K562 (cell line): Measurements from ENCODE around the gene TIMP3. TPM values are rescaled to one million over a fixed set of nuclear protein-coding genes. Genes with fewer than 3 reads are reported as not detected.

ENCODE experiments used
- ARID3A ChIP-seq: IDR thresholded peaks from 2 replicates; pipeline ENCODE4 v1.6.1; 2012; ENCODE audit warnings: low read depth, low read length, improper control_type of control experiment, borderline replicate concordance
- E4F1 ChIP-seq: fragments of 250-450 bp; sonication (Bioruptor Pico); IDR thresholded peaks from 2 replicates; pipeline ENCODE4 v1.5.0; 2021; ENCODE audit warnings: mild to moderate bottlenecking, borderline replicate concordance
- GATAD2A ChIP-seq: fragments of 450-650 bp; IDR thresholded peaks from 2 replicates; pipeline ENCODE4 v1.6.1; 2017
- NCOA4 ChIP-seq: fragments of 450-650 bp; IDR thresholded peaks from 2 replicates; pipeline ENCODE4 v1.6.1; 2018; ENCODE audit warnings: mild to moderate bottlenecking; ENCODE audit not compliant: partially characterized antibody
- PCBP2 ChIP-seq: fragments of 200-400 bp; formaldehyde crosslinking; IDR thresholded peaks from 2 replicates; pipeline ENCODE4 v1.6.1; 2018; ENCODE audit warnings: low read length, low read depth, mild to moderate bottlenecking, moderate library complexity; ENCODE audit not compliant: poor library complexity, severe bottlenecking
- PHF8 ChIP-seq: fragments of 200-600 bp; sonication (generic); IDR thresholded peaks from 2 replicates; pipeline ENCODE4 v1.6.1; 2012; ENCODE audit warnings: mixed run types, mild to moderate bottlenecking, inconsistent platforms, low read length, moderate library complexity, borderline replicate concordance
- PRDM10 ChIP-seq: fragments of 450-650 bp; IDR thresholded peaks from 2 replicates; pipeline ENCODE4 v1.6.1; 2018; ENCODE audit not compliant: partially characterized antibody
- RFX7 ChIP-seq: fragments of 250-450 bp; sonication (Bioruptor Pico); IDR thresholded peaks from 2 replicates; pipeline ENCODE4 v1.5.1; 2021; ENCODE audit warnings: mild to moderate bottlenecking
- SREBF2 ChIP-seq: sonication (generic); formaldehyde crosslinking; IDR thresholded peaks from 2 replicates; pipeline ENCODE4 v1.4.0; 2020; ENCODE audit warnings: mild to moderate bottlenecking, missing genetic modification reagents
- ZC3H11A ChIP-seq: IDR thresholded peaks from 2 replicates; pipeline ENCODE4 v1.6.1; 2012; ENCODE audit warnings: low read depth, low read length, improper control_type of control experiment
- ZFP91 ChIP-seq: sonication (generic); formaldehyde crosslinking; IDR thresholded peaks from 2 replicates; pipeline ENCODE4 v1.8.0; 2022; ENCODE audit warnings: mild to moderate bottlenecking, missing genetic modification reagents
- ZKSCAN3 ChIP-seq: fragments of 250-450 bp; sonication (Bioruptor Pico); IDR thresholded peaks from 2 replicates; pipeline ENCODE4 v1.4.0; 2020
- ZNF518B ChIP-seq: fragments of 250-450 bp; sonication (Bioruptor Pico); IDR thresholded peaks from 2 replicates; pipeline ENCODE4 v1.5.0; 2021; ENCODE audit warnings: mild to moderate bottlenecking, moderate library complexity
- polyA plus RNA-seq, 8 experiments: library from polyadenylated mRNA; depleted of rRNA in 4 of 8; stranded (reverse) in 5 of 8; unstranded in 3 of 8; fragments of >200 nt; fragmentation: Nextera tagmentation in 2 of 8; fragmentation: Illumina TruSeq in 1 of 8; extraction: Ambion mirVana in 2 of 8; extraction: Trizol in 1 of 8; gene quantifications; 2 replicates each; pipeline versions ENCODE4 v1.2.1 to v1.2.3, GENCODE V29; 2011 to 2014; ENCODE audit warnings: inconsistent platforms in 1 of 8, missing spikeins in 1 of 8
- total RNA-seq, 7 experiments: library from RNA; depleted of rRNA in 6 of 7; stranded (reverse); fragments of >200 nt in 6 of 7; fragmentation: Illumina TruSeq in 2 of 7; extraction: Trizol in 2 of 7; gene quantifications; 2 replicates each; pipeline versions ENCODE4 v1.2.1 to v1.2.3, GENCODE V29; 2011 to 2021; ENCODE audit warnings: low replicate concordance in 1 of 7

TIMP3 gene
- total and polyA plus RNA-seq, 9 of the 15 experiments (the other 6 are each of a cell fraction or from before 2014, with no cell fraction given) = 0.07 to 0.73 (median 0.18) TPM

- TF ChIP-seq ARID3A = no peak; the same call in 1 of the 2 replicates
- no peak for TF ChIP-seq ZC3H11A
- TF ChIP-seq SREBF2 (CRISPR knock-in tag) = no peak
- no peak; the same call in 1 of the 2 replicates for TF ChIP-seq PHF8
- no peak for TF ChIP-seq ZNF518B (CRISPR knock-in tag)
- TF ChIP-seq ZFP91 (CRISPR knock-in tag) = no peak
- peak; percentile 85; the same call in 1 of the 2 replicates for TF ChIP-seq GATAD2A
- peak; percentile 87 for TF ChIP-seq PRDM10
- no peak for TF ChIP-seq PCBP2
- TF ChIP-seq NCOA4 = no peak
- no peak for TF ChIP-seq E4F1 (CRISPR knock-in tag)
- TF ChIP-seq ZKSCAN3 (CRISPR knock-in tag) = no peak
- no peak for TF ChIP-seq RFX7 (CRISPR knock-in tag)
These were observed 79.5 kb downstream of the TIMP3 start (continued) for GRCh38 chr22:32880893-32881596.
